Middle frontal gyrus (tissue), 1 donor: ENCODE data around the gene GSTO2.

Source experiments
- DNase-seq: peaks from one replicate; pipeline ENCODE4 v3.0.0-alpha.2; 2015; ENCODE audit warnings: low spot score; ENCODE audit errors: extremely low spot score

GSTO2 gene

GRCh38 chr10:104307576-104308438 is 38.8 kb downstream of the GSTO2 start:
- DNase-seq, result no peak

- DNase-seq, result no peak
These were observed 39.5 kb downstream of the GSTO2 start for GRCh38 chr10:104308439-104308903.

GRCh38 chr10:104309980-104310978 is 41.3 kb downstream of the GSTO2 start:
- no peak for DNase-seq

GRCh38 chr10:104311184-104311720 is 42.3 kb downstream of the GSTO2 start:
- no peak for DNase-seq

- DNase-seq, result no peak
These were observed 45.9 kb downstream of the GSTO2 start for GRCh38 chr10:104314591-104315485.

- no peak for DNase-seq
These were observed 46.5 kb downstream of the GSTO2 start for GRCh38 chr10:104315486-104315921.

DNA sequence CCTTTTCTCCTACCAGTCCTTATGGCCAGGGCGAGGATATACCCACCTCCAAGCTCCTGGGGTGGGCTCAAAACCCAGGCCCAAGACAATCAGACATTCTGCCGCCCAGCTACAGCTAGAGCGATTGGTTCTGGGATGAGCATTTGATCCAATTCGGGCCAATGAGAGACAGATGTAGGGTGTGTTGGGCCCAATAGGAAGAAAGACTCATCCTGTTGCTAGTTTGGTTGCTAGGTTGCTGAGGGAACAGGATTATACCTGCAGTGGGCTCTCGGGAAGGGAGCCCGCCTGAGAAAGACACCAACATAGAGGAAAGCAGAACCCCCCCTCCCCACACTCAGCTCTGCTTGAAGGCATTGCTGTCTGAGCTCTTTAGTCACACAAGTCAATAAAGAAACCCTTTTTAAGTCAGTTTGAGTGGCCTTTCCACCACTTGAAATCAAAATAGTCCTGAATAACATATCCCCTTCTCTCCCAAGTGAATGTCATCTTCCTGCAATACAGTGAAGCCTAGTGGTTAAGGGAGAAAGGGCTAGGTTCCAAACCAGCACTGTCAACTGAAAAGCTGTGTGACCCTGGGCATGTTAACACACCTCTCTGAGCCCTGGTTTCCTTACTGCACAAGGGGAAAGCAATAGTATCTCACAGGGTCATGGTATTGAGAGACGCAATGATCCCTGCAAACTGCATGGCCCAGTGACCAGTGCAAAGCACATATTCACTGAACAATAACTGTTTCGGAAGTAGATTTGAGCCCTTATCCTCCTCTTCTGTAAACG is 47.5 kb downstream of the GSTO2 start:
- DNase-seq, result no peak

DNA sequence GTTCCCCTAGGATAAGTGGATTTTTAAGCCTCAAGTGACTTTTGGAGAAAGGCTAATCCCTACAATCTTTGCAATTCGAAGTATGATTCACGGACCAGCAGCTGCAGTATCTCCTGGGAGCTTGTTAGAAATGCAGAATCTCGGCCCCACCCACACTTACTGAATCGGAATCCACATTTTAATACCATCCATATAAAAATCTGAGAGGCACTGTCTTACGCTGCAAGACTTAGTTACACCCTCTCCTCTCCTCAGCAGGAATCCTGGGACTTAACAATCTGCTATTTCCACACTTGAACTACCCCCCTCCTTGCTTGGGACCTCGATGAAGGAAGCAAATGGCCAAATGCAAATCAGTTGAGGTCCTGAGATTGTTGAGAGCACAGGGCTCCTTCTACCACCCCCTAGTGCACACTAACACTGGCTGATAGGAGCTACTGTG is 48.3 kb downstream of the GSTO2 start:
- DNase-seq, result no peak

DNA sequence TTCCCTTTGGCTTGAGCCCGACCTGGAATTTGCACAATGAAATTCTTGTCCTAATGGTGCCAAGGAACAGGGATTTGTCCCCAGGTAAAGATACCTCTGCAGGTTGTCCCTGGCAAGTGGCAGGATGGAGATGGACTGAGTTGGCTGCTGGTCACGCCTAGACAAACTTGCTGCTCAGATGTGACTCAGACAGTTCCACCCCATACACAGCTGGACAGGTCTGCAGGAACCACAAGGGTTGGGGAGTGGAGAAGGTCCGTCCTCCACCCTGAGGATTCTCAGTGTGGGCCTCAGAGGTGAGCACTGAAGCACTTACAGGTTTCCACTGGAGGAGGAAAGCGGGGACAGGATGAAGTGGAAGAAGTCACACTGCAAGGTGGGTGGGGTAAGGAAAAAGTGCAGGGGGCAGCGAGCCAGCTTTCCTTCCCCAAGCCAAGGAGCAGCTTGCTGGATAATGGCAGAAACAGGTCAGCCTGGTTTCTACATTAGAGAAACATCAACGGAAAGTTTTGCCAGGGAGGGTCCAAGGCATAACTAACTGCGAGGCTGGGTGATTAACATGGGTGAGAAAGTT is 48.8 kb downstream of the GSTO2 start:
- no peak for DNase-seq

DNA sequence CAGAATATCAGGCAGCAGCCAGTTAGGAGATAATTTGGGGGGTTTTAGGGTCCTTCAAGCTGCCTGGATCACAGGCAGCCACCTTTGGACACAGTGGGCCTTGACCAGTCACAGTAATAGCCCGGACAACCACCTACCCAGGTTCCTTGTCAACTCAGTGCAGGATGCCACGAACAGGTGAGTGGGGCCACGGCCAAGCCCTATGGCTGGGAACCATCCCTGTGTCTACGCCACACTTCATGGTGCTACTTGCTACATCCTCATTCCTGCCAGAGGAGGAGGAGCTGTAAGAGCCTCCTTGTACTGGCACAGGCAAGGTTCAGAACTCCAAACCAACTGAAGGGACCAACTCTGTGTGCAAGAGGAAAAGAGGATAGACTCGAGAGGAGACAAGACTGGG is 49.3 kb downstream of the GSTO2 start:
- no peak for DNase-seq

GRCh38 chr10:104318810-104319741 is 50.1 kb downstream of the GSTO2 start:
- no peak for DNase-seq

DNA sequence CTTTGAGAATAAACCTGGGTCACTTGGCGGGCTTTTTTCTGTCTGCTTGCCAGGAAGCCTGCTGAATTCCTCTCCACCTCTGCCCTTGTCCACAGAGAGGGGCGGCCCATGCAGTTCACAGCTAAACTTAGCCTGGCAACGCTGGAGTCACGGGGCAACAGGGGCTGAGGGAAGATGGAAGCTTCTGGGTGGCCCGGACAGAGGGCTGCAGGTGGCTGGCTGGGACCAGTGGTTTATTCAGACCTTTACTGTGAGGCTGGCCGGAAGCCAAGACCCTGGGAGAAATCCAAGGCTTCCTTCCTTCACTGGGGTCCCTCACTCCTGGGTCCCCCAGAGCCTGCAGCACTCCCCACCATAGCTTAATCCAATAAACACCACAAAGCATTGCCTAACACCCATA is 52.2 kb downstream of the GSTO2 start:
- DNase-seq, result no peak

GRCh38 chr10:104321725-104322415 is 52.9 kb downstream of the GSTO2 start:
- no peak for DNase-seq

GRCh38 chr10:104322416-104322782 is 53.4 kb downstream of the GSTO2 start:
- DNase-seq, result no peak

GRCh38 chr10:104323085-104323484 is 54.1 kb downstream of the GSTO2 start:
- DNase-seq, result no peak

- DNase-seq, result no peak
These were observed 54.8 kb downstream of the GSTO2 start for GRCh38 chr10:104323760-104324201.

- DNase-seq, result no peak
These were observed 55.3 kb downstream of the GSTO2 start for GRCh38 chr10:104324221-104324686.

DNA sequence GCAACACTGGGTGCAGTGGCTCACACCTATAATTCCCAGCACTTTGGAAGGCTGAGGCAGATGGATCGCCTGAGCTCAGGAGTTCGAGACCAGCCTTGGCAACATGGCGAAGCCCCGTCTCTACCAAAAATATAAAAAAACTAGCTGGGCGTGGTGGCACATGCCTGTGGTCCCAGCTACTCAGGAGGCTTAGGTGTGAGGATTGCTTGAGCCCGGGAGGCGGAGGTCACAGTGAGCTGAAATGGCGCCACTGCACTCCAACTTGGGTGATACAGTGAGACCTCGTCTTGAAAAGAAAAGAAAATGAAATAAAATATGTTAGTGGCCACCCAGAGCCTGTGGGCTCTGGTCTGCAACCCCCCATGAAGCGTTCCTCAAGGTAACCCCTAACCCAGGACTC is 55.9 kb downstream of the GSTO2 start:
- no peak for DNase-seq
